HG03354 (cell line): ENCODE data around the gene HELZ.

Experiments
- ATAC-seq: cut with Tn5 transposase; IDR thresholded peaks from one replicate; pipeline ENCODE4 v1.9.1; 2021; ENCODE audit warnings: mild to moderate bottlenecking; ENCODE audit not compliant: unreplicated experiment, poor library complexity, severe bottlenecking

The HELZ gene

DNA sequence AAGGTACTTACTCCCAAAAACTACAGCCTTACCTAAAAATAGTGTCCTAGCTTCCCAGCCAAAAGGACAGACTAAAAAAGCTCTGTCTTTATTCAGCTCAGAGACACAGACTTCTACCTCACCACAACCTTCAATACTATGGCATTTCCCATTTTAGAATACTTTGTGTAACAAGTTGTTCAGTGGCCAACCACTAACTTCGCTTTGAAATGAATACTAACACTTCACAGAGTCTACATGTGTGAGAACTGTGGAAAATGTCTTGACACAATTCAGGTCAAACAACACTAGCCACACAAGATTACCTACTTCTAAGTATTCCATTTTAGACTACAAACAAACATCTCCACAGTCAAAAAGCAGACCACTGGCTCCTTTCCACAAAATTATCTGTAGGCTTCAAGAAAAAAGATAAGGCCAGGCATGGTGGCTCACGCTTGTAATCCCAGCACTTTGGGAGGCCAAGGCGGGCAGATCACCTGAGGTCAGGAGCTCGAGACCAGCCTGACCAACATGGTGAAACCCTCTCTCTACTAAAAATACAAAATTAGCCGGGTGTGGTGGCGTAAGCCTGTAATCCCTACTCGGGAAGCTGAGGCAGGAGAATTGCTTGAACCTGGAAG is 3.2 kb downstream of the HELZ start:
- ATAC-seq = no peak

DNA sequence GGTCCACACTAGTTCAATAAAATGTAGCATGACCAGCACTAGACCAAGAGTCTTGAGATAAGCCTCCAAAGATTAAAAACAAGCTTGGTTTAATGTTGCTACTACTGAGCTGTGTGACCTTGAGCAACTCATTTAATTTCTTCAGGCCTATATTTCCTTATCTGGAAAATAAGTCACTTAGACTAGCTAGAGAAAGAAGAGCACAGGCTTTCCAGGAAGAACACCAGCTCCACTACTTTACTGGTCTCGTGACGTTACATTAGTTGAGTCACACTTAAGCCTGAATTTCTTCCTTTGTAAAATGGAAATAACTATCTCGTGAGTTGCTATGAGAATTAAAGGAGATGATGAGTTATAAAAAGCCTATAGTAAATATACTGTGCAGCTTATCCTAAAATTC is 5.4 kb downstream of the HELZ start:
- ATAC-seq = no peak

- ATAC-seq = no peak
Measured at GRCh38 chr17:67238991-67239390, 6.0 kb downstream of the HELZ start.

- ATAC-seq = no peak
Measured at GRCh38 chr17:67232441-67232840, 12.6 kb downstream of the HELZ start.

DNA sequence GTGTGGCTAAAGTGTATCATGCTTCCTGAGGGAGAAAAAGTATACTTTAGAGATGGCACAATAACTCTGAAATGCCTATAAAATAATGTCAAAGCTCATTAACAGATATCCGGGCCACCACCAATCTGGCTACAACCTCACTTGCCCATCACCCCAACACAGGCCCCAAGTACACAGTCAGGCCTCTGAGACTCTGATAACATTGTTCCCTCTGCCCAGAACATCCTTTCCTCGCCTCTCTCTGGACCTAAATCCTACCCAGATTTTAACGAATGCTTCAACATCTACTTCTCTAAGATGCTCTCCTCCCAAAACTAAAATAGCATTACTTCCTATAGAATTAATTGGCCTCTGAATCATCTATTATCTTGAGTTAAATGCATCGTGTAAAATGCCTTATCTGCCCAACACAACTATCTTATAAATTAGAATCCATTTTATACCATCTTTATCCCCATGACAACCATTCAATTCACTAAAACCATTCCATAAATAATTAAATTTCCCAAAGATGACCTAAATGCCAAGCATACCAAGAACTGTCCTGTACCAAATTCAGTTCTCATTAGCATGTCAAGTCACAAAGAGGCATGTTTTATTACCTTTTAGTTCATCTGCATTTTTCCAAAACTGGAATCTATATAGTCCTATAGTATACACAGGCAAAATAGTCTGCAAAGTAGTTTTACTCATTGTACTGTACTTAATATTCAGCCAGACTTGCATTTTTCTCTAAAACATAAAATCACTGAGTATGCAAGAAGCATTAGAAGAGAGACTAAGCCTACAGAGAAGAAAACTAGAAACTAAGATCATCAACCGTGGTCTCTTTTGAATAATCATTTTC is 15.7 kb downstream of the HELZ start:
- no peak for ATAC-seq

DNA sequence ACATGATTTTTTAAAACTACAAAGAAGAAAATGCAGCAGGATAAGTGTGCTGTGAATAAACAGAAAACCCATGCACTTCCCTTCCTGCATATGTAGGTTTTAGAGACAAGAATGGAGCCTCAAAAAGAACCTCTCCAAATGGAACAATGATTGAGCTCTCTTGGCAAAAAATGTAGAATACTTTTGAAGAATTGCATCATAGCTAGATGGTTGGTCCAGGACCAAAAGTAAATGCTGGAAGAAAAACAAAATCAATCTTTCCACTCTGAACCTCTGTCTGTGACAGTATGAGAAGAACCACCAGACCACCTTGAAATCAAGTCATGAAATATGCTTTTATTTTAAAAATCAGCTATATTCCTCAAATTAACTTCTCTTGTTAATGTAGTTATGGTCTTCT is 17.5 kb downstream of the HELZ start:
- ATAC-seq = no peak

DNA sequence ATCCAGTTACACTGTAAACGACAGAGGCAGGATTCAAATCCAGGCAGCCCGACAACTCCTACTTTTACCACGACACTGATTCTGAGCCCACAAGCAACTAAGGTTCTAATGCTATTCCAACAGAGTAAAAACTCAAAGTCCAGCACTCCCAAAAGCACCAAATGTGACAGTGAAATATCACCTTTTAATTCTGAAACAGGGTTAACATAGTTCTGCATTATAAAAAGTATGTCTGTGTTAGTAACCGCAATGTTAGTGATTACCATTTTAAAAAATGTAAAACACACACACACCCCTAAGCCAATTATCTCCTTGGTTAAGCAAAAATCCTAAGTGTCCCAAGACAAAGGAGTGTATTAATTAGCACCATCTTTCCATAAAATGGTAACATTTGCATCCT is 19.7 kb downstream of the HELZ start:
- no peak for ATAC-seq

- ATAC-seq = no peak
Measured at GRCh38 chr17:67224736-67225135, 20.3 kb downstream of the HELZ start.

DNA sequence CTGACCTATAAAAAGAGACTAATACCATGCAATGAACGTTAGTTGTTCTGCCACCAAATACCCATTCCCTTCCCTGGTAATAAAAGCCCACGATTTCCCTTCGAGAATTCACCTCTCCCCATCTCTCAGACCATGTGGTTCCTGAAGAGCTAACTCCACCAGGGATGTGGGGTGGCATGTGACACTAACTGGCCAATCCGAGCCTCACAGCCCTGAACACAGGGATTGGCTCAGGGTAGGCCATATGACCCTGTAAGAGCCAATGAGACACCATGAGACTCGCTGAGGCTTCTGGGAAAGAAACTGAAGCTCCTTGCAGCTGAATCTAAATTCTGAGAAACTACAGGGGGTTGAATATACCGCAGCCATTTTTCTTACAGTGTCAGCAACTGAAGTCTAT is 21.1 kb downstream of the HELZ start:
- no peak for ATAC-seq

- ATAC-seq = no peak
Measured at GRCh38 chr17:67221062-67221998, 23.7 kb downstream of the HELZ start.

DNA sequence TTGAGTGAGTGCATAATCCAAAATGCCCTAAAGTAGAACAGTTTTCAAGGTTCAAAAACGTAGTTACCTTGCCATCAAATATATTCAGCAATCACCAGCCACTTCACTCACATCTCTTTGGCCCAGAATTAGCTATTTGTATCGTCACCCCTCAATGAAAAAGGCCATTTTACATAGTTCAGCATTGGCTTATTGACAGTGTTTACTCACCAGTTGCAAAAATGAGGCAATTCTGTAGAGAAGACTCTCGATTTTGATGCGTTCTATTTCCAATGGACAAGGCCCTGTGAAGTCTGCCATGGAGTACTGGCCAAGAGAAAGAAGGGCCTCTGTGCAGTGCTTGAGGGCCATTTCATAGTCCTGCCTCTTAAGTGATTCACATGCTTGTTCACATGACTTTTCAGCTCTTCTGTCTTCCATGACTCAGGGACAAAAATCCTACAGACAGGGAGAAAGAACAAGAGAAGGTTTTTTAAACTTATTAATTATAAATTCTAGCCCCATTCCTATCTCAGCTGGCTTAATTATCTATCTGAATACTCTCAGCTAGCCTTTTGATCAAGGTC is 26.5 kb downstream of the HELZ start:
- ATAC-seq = no peak

DNA sequence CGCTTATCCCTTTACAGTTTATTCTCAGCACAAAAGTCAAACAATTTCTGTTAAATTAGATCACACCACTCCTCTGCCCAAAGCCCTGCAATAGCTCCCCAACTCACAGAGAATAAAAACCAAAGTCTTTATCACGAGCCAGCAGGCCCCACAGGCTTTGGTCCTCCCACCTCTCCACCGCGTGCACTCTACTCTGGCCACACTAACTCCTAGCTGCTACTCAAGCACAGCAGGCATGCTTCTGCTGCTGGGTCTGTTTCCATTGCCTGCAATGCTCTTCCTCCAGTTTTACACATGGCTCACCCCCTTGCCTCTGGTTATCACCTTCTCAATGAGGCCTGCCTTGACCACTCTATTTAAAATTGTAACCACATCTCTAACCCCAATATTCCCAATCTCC is 27.6 kb downstream of the HELZ start:
- ATAC-seq = no peak

GRCh38 chr17:67216578-67217320 is 28.2 kb downstream of the HELZ start:
- ATAC-seq = no peak

GRCh38 chr17:67215991-67216421 is 29.0 kb downstream of the HELZ start:
- no peak for ATAC-seq

GRCh38 chr17:67212714-67213417 is 32.1 kb downstream of the HELZ start:
- no peak for ATAC-seq

DNA sequence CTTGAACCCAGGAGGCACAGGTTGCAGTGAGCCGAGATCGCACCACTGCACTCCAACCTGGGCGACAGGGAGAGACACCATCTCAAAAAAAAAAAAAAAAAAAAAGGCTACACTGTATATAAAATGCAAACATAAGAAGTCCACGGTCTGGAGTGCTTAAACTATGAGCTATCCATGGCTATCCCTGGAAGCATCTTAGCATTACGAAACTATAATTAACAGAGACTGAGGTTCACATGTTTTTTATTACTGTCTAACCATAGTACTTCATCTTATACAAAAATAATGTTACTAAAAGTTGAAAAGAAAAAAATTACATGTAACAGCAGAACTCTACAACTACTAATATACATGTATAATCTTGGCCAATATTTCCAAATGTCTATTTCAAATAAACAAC is 32.8 kb downstream of the HELZ start:
- no peak for ATAC-seq

DNA sequence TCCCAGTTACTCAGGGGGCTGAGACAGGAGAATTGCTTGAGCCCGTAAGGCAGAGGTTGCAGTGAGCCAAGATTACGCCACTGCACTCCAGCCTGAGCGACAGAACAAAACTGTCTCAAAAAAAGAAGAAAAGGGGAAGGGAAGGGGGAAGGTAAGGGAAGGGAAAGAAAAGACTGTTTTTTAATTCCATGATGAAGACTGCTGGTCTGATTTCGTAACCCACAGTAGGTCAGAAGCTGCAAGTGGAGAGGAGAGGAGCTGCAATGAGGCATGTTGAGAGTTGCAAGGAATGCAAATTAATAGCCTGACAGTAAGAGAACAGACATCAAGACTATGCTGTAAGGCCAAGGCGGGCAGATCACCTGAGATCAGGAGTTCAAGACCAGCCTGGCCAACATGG is 33.3 kb downstream of the HELZ start:
- no peak for ATAC-seq

- no peak for ATAC-seq
Measured at GRCh38 chr17:67210915-67211314, 34.1 kb downstream of the HELZ start.

GRCh38 chr17:67208232-67208631 is 36.8 kb downstream of the HELZ start:
- no peak for ATAC-seq
